ENCODE measurements around the gene AMN1.

The AMN1 gene

GRCh38 chr12:31626270-31626995, 102.4 kb downstream of the AMN1 start:
- CTCF ChIA-PET, result no interaction called here

DNA sequence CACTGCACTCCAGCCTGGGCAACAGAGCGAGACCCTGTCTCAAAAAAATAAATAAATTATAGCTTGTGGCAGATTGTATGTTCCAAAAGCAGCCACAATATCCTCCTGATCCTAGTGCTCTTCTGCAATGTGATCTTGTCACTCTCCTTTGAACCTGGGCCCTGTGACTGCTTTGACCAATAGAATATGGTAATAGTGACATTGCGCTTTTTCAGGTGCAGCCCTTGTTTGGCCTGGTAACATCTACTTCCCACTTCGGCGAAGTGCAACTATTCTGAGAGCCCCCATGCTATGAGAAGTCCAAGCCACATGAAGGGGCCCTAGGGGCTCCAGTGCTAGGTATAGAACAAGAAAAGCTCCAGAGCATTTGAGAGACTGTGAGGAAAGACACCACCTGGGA, 106.8 kb downstream of the AMN1 start:
- no peak overlapping the region for H3K27ac ChIP-seq
- no peak for DNase-seq (ENCODE audit: low spot score)
- POLR2A ChIA-PET (ENCODE audit: low non-redundant PET), result no interaction called here
- CTCF ChIA-PET, result interaction anchor here (0.5 kb wide), 1 partner anchor 219 kb away, joined by 5 read pairs; no protein-coding TSS in a partner anchor
- no peak for TF ChIP-seq CTCF (conservative IDR thresholded peaks at IDR 0.05; ENCODE audit: low read depth)

More at GRCh38 chr12:31626270-31626995, 102.4 kb downstream of the AMN1 start:
- POLR2A ChIA-PET (ENCODE audit: low non-redundant PET), result no interaction called here
- H3K27ac ChIP-seq, result no peak overlapping the region
- no peak for TF ChIP-seq CTCF (conservative IDR thresholded peaks at IDR 0.05; ENCODE audit: low read depth)
- no peak for DNase-seq (ENCODE audit: low spot score)
